GM12878 (cell line): ENCODE measurements around the gene ACCS. TPM values are rescaled to one million over a fixed set of nuclear protein-coding genes. Genes with fewer than 3 reads are reported as not detected.

ENCODE experiments used
- ATAC-seq: fragments of 200-7000 bp; cut with Tn5 transposase; 3 replicates; pipeline ENCODE4 v1.9.1; 2020; ENCODE audit warnings: mild to moderate bottlenecking, moderate library complexity
- BruUV-seq: library from RNA; stranded (reverse); fragments of 400-500 nt; replicated peaks from 2 replicates; lab custom pipeline; 2021; lab: Mats Ljungman, UMichigan
- CTCF ChIA-PET: fragments of 300-600 bp; sonication (Branson Sonifier 250); formaldehyde crosslinking; extraction: SDS; loops from one replicate; lab custom pipeline; 2021; ENCODE audit warnings: inconsistent platforms; lab: Yijun Ruan, JAX
- POLR2A ChIA-PET: fragments of 350-600 bp; formaldehyde crosslinking; extraction: SDS; loops from one replicate; lab custom pipeline; 2021; ENCODE audit warnings: inconsistent platforms; lab: Charles Lee
- RAD21 ChIA-PET: fragments of 300-600 bp; sonication (Branson Sonifier 250); formaldehyde crosslinking; loops from one replicate; lab custom pipeline; 2023; ENCODE audit warnings: antibody characterized with exemption; ENCODE audit not compliant: unreplicated experiment; lab: Charles Lee
- SMC1A ChIA-PET: fragments of 300-600 bp; sonication (Branson Sonifier 250); formaldehyde crosslinking; loops from one replicate; lab custom pipeline; 2023; ENCODE audit not compliant: unreplicated experiment, uncharacterized antibody; lab: Charles Lee
- DNase-seq: peaks from one replicate; pipeline ENCODE4 v3.0.0-alpha.2; 2011; ENCODE audit warnings: low read depth, low spot score
- FAIRE-seq: peaks from 3 replicates; lab custom pipeline; 2011; peaks lifted over from hg19 to GRCh38; lab: Jason Lieb, UNC
- H2AFZ ChIP-seq: 2 replicates; pipeline ENCODE4 v1.6.0; 2011; ENCODE audit warnings: low read depth, low read length, control low read depth; ENCODE audit not compliant: control insufficient read depth
- H3K27ac ChIP-seq: 2 replicates; pipeline ENCODE4 v1.5.1; 2011; ENCODE audit warnings: control low read depth; ENCODE audit not compliant: control insufficient read depth, insufficient read depth
- H3K27me3 ChIP-seq, 2 experiments: replicated peaks in 1 of 2; 2 replicates each; pipeline versions ENCODE4 v1.6.0 to v1.6.1; 2011; ENCODE audit warnings: low read length in 1 of 2; ENCODE audit not compliant: control insufficient read depth in 2 of 2, insufficient read depth in 2 of 2
- H3K36me3 ChIP-seq, 2 experiments: 2 replicates each; pipeline ENCODE4 v1.5.1; 2011; ENCODE audit warnings: low read length in 1 of 2; ENCODE audit not compliant: control insufficient read depth in 2 of 2, insufficient read depth in 2 of 2
- H3K4me1 ChIP-seq: 2 replicates; pipeline ENCODE4 v1.6.1; 2011; ENCODE audit warnings: mild to moderate bottlenecking, low read length, moderate library complexity, mixed read lengths; ENCODE audit not compliant: control insufficient read depth, insufficient read depth
- H3K4me2 ChIP-seq: 2 replicates; pipeline ENCODE4 v1.6.0; 2011; ENCODE audit warnings: control low read depth; ENCODE audit not compliant: control insufficient read depth, insufficient read depth
- H3K4me3 ChIP-seq: fragments of 200-600 bp; sonication (generic); 2 replicates; pipeline ENCODE4 v1.5.1; 2016
- H3K79me2 ChIP-seq: 2 replicates; pipeline ENCODE4 v1.6.0; 2011; ENCODE audit warnings: low read length; ENCODE audit not compliant: control insufficient read depth, insufficient read depth
- H3K9ac ChIP-seq: 2 replicates; pipeline ENCODE4 v1.8.0; 2011; ENCODE audit warnings: low read length, control low read depth, mixed read lengths; ENCODE audit not compliant: control insufficient read depth, insufficient read depth
- H3K9me3 ChIP-seq: replicated peaks from 3 replicates; pipeline ENCODE4 v1.5.1; 2011; ENCODE audit warnings: mild to moderate bottlenecking, low read length; ENCODE audit not compliant: control insufficient read depth, insufficient read depth
- H4K20me1 ChIP-seq: 2 replicates; pipeline ENCODE4 v1.6.0; 2011; ENCODE audit not compliant: control insufficient read depth, insufficient read depth
- ATF3 ChIP-seq: IDR thresholded peaks from 2 replicates; pipeline ENCODE4 v1.6.1; 2011; ENCODE audit warnings: low read depth, mild to moderate bottlenecking, low read length, moderate library complexity, borderline replicate concordance; ENCODE audit errors: extremely low read depth
- E4F1 ChIP-seq: fragments of 450-650 bp; IDR thresholded peaks from 2 replicates; pipeline ENCODE4 v1.6.1; 2018; ENCODE audit warnings: borderline replicate concordance, mild to moderate bottlenecking; ENCODE audit not compliant: partially characterized antibody
- FOXK2 ChIP-seq: fragments of 450-650 bp; IDR thresholded peaks from 2 replicates; pipeline ENCODE4 v1.6.1; 2017; ENCODE audit warnings: mild to moderate bottlenecking, moderate library complexity
- HSF1 ChIP-seq: fragments of 150-350 bp; IDR thresholded peaks from 2 replicates; pipeline ENCODE4 v1.6.1; 2014; ENCODE audit warnings: mild to moderate bottlenecking, low read depth, low read length
- JUND ChIP-seq: IDR thresholded peaks from 2 replicates; pipeline ENCODE4 v1.6.1; 2012; ENCODE audit warnings: low read depth, mild to moderate bottlenecking, low read length, improper control_type of control experiment, moderate library complexity
- MEF2A ChIP-seq: IDR thresholded peaks from 2 replicates; pipeline ENCODE4 v1.6.1; 2011; ENCODE audit warnings: low read depth, mild to moderate bottlenecking, low read length, moderate library complexity; ENCODE audit not compliant: insufficient read depth
- MLLT1 ChIP-seq: fragments of 450-650 bp; IDR thresholded peaks from 2 replicates; pipeline ENCODE4 v1.6.1; 2016; ENCODE audit warnings: mild to moderate bottlenecking
- PAX8 ChIP-seq: fragments of 450-650 bp; IDR thresholded peaks from 2 replicates; pipeline ENCODE4 v1.6.1; 2017; ENCODE audit warnings: mild to moderate bottlenecking, moderate library complexity
- PKNOX1 ChIP-seq: fragments of 450-650 bp; IDR thresholded peaks from 2 replicates; pipeline ENCODE4 v1.6.1; 2016; ENCODE audit warnings: mild to moderate bottlenecking
- ZBTB11 ChIP-seq: fragments of 450-650 bp; formaldehyde crosslinking; IDR thresholded peaks from 2 replicates; pipeline ENCODE4 v1.5.0; 2022; ENCODE audit warnings: mild to moderate bottlenecking, missing genetic modification characterization
- ZNF24 ChIP-seq: fragments of 450-650 bp; IDR thresholded peaks from 2 replicates; pipeline ENCODE4 v1.6.1; 2017; ENCODE audit warnings: antibody characterized with exemption, mild to moderate bottlenecking
- WGBS: methylation state at CpG from one replicate; pipeline ENCODE4 v1.1.6; 2016; ENCODE audit warnings: low lambda C conversion rate; ENCODE audit not compliant: insufficient replicate concordance, insufficient coverage; ENCODE audit errors: missing lambda C conversion rate; 5-methylcytosine and 5-hydroxymethylcytosine counted together
- in situ Hi-C: fragments of 300-500 bp; cut with MboI; formaldehyde crosslinking; loops from 9 replicates; pipeline ENCODE4 v1.14.3; 2018; ENCODE audit warnings: mixed read lengths
- intact Hi-C: fragments of 100-400 bp; cut with micrococcal nuclease; formaldehyde crosslinking; loops from one replicate; pipeline ENCODE4 v1.14.2; 2022; ENCODE audit not compliant: unreplicated experiment
- polyA plus RNA-seq, 11 experiments: library from polyadenylated mRNA; depleted of rRNA in 4 of 11; unstranded in 6 of 11; stranded (reverse) in 5 of 11; fragments of >200 nt; fragmentation: Nextera tagmentation in 4 of 11; fragmentation: Illumina TruSeq in 1 of 11; extraction: Ambion mirVana in 4 of 11; extraction: Trizol in 1 of 11; gene quantifications; 1 replicate in 1 of 11; 2 replicates in 10 of 11; pipeline versions ENCODE4 v1.2.1 to v1.2.3, GENCODE V29; 2011 to 2016; ENCODE audit warnings: inconsistent platforms in 2 of 11, missing spikeins in 2 of 11, low read depth in 1 of 11
- total RNA-seq, 4 experiments: library from RNA; depleted of rRNA in 3 of 4; stranded (reverse); fragments of >200 nt in 3 of 4; fragmentation: Illumina TruSeq in 1 of 4; extraction: Trizol in 1 of 4; gene quantifications; 2 replicates each; pipeline versions ENCODE4 v1.2.1 to v1.2.3, GENCODE V29; 2013 to 2021

ACCS gene
- total and polyA plus RNA-seq, 10 of the 15 experiments (the other 5 are each of a cell fraction or from before 2014, with no cell fraction given): 4.8 to 35.9 (median 17.0) TPM

- in situ Hi-C loops: no loop called here
- no peak overlapping the region for H2AFZ ChIP-seq
- CTCF ChIA-PET: interaction anchor here (0.7 to 1.2 kb wide), 2 partner anchors 21 to 127 kb away, joined by 3 to 4 read pairs; no protein-coding TSS in a partner anchor
- H3K79me2 ChIP-seq: no peaks in the 10 kb centered on the region
- H3K27me3 ChIP-seq: no peaks in the 10 kb centered on the region
- H3K36me3 ChIP-seq: no peaks in the 10 kb centered on the region
- H3K27ac ChIP-seq: no peak overlapping the region
- POLR2A ChIA-PET: no interaction called here
- DNase-seq: no peak
- no peaks in the 10 kb centered on the region for H3K4me1 ChIP-seq
- WGBS: 61% methylated on average over 2 of the region's 2 CpGs
- SMC1A ChIA-PET: no interaction called here
- no peak overlapping the region for H3K4me3 ChIP-seq
- RAD21 ChIA-PET: no interaction called here
- H3K9me3 ChIP-seq: no peaks in the 10 kb centered on the region
- no peak overlapping the region for H3K4me2 ChIP-seq
- no peak for ATAC-seq
- intact Hi-C loops: no loop called here
- no peak for FAIRE-seq
- H3K9ac ChIP-seq: no peak overlapping the region
- BruUV-seq: no TSS peak
- no peaks in the 10 kb centered on the region for H4K20me1 ChIP-seq
- TF ChIP-seq ZBTB11 (CRISPR knock-in tag): no peak
- no peak for TF ChIP-seq JUND
- TF ChIP-seq E4F1: no peak
- TF ChIP-seq MEF2A: no peak
- TF ChIP-seq HSF1: no peak
- no peak for TF ChIP-seq ATF3
- no peak for TF ChIP-seq ZNF24
- TF ChIP-seq PKNOX1: no peak
- TF ChIP-seq FOXK2: no peak
- TF ChIP-seq MLLT1: no peak
- no peak for TF ChIP-seq PAX8
These were observed 49.3 kb upstream of the ACCS start for GRCh38 chr11:44016546-44017442.
